Erythroblast (primary cell): Measurements from ENCODE around the gene GDF11.

ENCODE experiments used
- DNase-seq, 2 experiments: peaks; one replicate each; lab custom pipeline; 2025; lab: John Stamatoyannopoulos, UW
- GATA1 ChIP-seq: IDR thresholded peaks from 2 replicates; pipeline ENCODE4 v1.6.1; 2011; ENCODE audit warnings: low read depth, mild to moderate bottlenecking, control low read depth, low read length, moderate library complexity
- POLR2A ChIP-seq: IDR thresholded peaks from 2 replicates; pipeline ENCODE4 v1.6.1; 2011; ENCODE audit warnings: mild to moderate bottlenecking, low read length

GDF11 gene

GRCh38 chr12:55797068-55797467 lies 54.1 kb downstream of the GDF11 start:
- peak; percentile 55 to 63 for DNase-seq
- no peak for TF ChIP-seq POLR2A
- TF ChIP-seq GATA1 = no peak

GRCh38 chr12:55797550-55797949 lies 54.6 kb downstream of the GDF11 start:
- no peak for TF ChIP-seq POLR2A
- DNase-seq = no peak
